ENCODE data around the gene CFAP141. TPM values are rescaled to one million over a fixed set of nuclear protein-coding genes. Genes with fewer than 3 reads are reported as not detected.

The CFAP141 gene
- total RNA-seq, 4 donors from 2014 or later, result not detected

DNA sequence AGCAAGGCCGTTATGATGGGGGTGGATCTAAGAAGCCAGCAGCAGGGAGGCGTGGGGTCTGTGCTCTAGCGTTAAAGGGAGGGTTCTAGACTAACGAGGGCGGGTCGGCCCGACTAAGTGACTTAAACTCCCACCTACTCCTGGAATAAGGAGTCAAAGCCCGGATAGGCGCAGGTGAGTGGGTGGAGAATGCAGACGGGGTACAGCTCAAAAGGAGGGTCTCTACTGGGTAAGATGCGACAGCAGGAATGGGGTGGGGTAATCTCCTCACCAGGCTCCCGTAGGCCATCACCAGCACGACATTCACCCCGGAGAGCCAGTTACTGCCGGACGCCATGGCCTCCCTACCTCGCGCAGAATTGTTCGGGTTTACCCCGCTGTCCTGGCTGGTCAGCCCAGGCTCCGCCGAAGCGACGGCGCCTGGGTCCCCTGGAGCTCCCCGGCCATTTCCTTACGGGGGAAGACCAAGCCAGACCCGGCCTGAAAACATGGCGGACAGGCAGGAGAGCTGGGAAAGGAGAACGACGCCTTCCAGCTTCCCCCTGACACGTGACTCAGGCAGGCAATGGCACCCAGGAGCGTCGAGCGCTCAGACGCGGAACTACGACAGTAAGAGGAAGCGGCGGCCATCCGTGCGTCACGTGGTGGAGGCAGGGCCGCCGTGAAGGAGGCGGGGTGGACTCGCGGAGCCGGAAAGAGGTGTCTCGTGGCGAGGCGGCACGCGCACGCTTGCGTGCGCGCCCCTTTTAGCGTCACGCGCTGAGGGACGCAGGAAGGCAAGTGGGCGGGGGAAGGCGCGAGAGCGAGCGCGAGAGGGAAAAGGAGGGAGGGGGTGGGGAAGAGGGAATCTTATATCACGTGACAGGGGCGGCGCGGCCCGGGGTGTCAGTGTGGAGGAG, 14.2 kb upstream of the CFAP141 start, which contains the start of gene UBAP2L:
Gene UBAP2L, plus strand, starts transcription at position 885 of the 899 bp plus-strand sequence. CDS start 4,169 bp downstream, outside the sequence.
- no peaks in the 10 kb centered on the region for H3K27me3 ChIP-seq
- peaks cover 58% of the 10 kb centered on the region for H3K4me1 ChIP-seq
- TF ChIP-seq POLR2AphosphoS5 (IDR thresholded peaks at IDR 0.05) (peak; percentile 31 to 99 (median 82)), POLR2A (IDR thresholded peaks at IDR 0.05) (peak; percentile 45 to 84), EP300 (IDR thresholded peaks at IDR 0.05) (peak; percentile 93)
- TF ChIP-seq, protein P1, sequence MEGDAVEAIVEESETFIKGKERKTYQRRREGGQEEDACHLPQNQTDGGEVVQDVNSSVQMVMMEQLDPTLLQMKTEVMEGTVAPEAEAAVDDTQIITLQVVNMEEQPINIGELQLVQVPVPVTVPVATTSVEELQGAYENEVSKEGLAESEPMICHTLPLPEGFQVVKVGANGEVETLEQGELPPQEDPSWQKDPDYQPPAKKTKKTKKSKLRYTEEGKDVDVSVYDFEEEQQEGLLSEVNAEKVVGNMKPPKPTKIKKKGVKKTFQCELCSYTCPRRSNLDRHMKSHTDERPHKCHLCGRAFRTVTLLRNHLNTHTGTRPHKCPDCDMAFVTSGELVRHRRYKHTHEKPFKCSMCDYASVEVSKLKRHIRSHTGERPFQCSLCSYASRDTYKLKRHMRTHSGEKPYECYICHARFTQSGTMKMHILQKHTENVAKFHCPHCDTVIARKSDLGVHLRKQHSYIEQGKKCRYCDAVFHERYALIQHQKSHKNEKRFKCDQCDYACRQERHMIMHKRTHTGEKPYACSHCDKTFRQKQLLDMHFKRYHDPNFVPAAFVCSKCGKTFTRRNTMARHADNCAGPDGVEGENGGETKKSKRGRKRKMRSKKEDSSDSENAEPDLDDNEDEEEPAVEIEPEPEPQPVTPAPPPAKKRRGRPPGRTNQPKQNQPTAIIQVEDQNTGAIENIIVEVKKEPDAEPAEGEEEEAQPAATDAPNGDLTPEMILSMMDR (IDR thresholded peaks at IDR 0.05), result no peak
- peaks cover 15% of the 10 kb centered on the region for H3K36me3 ChIP-seq
- under 1% methylated on average over 55 of the region's 73 CpGs for WGBS
- peak within 1 kb of the TSS; percentile 98 for H3K27ac ChIP-seq
- no peaks in the 10 kb centered on the region for H3K9me3 ChIP-seq
- peak; percentile 99 for DNase-seq (ENCODE audit: low spot score in 2 of 2)
- peak within 1 kb of the TSS; percentile 68 for H3K4me3 ChIP-seq

DNA sequence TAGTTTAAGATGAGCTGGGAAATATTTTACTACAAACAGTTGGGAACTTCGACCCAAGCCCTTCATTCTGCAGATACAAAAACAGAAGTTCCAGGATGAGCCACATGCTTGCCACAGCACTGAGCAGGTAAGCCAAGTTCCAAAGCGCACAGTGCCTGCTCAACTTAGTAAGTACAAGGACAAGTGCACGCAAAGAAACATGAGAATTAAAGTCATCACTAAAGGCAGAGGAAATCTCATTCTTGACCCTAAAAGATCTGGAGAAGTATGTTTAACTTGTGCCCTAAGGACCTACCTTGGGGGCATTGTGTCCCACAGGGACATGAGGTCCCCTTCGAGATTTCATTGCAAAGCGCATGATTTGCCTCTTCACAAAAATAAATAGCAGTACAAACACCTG, 13.4 kb upstream of the CFAP141 start:
- Histone ChIP-seq H3K27me3 (no peaks in the 10 kb centered on the region), H3K4me3 (peak overlapping the region; percentile 68), H3K4me1 (peaks cover 55% of the 10 kb centered on the region), H3K27ac (peak overlapping the region; percentile 98), H3K9me3 (no peaks in the 10 kb centered on the region), H3K36me3 (peaks cover 14% of the 10 kb centered on the region)
- no peak for DNase-seq (ENCODE audit: low spot score in 2 of 2)
- 7% methylated on average over 5 of the region's 5 CpGs for WGBS
- no peak for TF ChIP-seq POLR2AphosphoS5 (IDR thresholded peaks at IDR 0.05)
- TF ChIP-seq POLR2A (IDR thresholded peaks at IDR 0.05), result no peak

DNA sequence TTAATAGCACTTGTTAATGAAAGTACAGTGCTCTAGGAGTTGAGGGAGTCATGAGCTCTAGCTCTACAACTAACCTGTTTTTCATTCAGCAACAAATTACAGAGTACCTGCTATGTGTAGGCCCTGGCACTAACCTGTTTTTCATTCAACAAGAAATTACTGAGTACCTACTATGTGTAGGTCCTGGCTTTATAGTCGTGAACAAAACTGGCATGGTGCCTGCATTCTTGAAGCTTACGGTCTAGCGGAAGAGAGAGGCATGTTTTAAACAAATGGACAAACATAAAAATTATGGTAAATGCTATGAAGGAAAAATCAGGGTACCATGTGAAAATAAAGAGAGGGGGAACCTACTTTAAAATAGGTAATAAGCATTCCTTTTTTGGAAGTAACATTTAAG, 12.4 kb upstream of the CFAP141 start:
- no peak for DNase-seq (ENCODE audit: low spot score in 2 of 2)
- Histone ChIP-seq H3K4me3 (peak overlapping the region; percentile 68), H3K27ac (no peak overlapping the region), H3K36me3 (peaks cover 23% of the 10 kb centered on the region), H3K4me1 (peaks cover 45% of the 10 kb centered on the region), H3K27me3 (no peaks in the 10 kb centered on the region), H3K9me3 (no peaks in the 10 kb centered on the region)
- TF ChIP-seq EP300 (IDR thresholded peaks at IDR 0.05) (no peak), POLR2A (IDR thresholded peaks at IDR 0.05) (no peak), POLR2AphosphoS5 (IDR thresholded peaks at IDR 0.05) (no peak)
- TF ChIP-seq, protein P1 (IDR thresholded peaks at IDR 0.05), result no peak
- 59% methylated on average over 3 of the region's 3 CpGs for WGBS

DNA sequence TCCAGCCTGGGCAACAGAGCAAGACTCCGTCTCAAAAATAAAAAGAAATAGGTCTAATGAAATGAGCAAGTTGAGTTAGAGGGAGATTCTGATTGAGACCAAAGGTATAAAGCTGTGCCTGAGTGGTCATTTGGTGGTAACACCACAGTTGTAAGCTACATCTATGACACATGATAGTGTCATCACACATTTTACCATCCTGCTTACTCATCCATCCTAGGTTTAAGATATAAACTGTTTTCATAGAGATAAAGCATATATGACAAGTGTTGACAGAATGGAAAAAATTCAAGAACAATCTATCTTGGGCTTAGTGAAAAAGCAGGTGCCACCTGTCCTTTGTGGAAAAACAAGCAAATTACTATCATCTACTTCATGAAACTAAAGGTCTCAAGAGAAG, 7.1 kb upstream of the CFAP141 start:
- H3K27ac ChIP-seq, result no peak overlapping the region
- no peak for DNase-seq (ENCODE audit: low spot score in 2 of 2)
- H3K36me3 ChIP-seq, result peaks cover 76% of the 10 kb centered on the region
- 88% methylated on average over 1 of the region's 1 CpG for WGBS
- H3K9me3 ChIP-seq, result no peaks in the 10 kb centered on the region
- H3K4me1 ChIP-seq, result peaks cover 9% of the 10 kb centered on the region
- TF ChIP-seq POLR2A (IDR thresholded peaks at IDR 0.05) (no peak), POLR2AphosphoS5 (IDR thresholded peaks at IDR 0.05) (no peak), EP300 (IDR thresholded peaks at IDR 0.05) (no peak)
- TF ChIP-seq, protein P1 (IDR thresholded peaks at IDR 0.05), result no peak
- no peak overlapping the region for H3K4me3 ChIP-seq
- no peaks in the 10 kb centered on the region for H3K27me3 ChIP-seq

DNA sequence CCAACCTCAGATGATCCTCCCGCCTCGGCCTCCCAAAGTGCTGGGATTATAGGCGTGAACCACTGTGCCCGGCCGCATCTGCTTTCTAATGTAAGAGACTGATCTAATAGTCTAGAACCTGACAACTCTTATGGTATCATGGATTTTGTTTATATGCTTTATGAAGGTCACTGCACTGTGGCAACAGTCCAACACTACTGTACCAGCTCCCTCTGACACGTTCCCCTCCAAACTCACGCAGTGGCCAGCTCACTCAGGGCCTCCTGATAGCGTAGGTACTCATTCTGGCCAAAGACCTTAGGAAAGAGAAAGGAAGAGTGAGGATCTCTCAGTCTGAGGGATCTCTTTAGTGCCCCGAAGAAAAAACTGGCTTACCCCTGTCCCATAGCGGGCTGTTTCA, 6.0 kb upstream of the CFAP141 start:
- WGBS, result 97% methylated on average over 10 of the region's 10 CpGs
- peaks cover 3% of the 10 kb centered on the region for H3K4me1 ChIP-seq
- TF ChIP-seq POLR2AphosphoS5 (IDR thresholded peaks at IDR 0.05) (no peak), EP300 (IDR thresholded peaks at IDR 0.05) (no peak), POLR2A (IDR thresholded peaks at IDR 0.05) (no peak)
- TF ChIP-seq, protein P1 (IDR thresholded peaks at IDR 0.05), result no peak
- H3K27me3 ChIP-seq, result no peaks in the 10 kb centered on the region
- no peaks in the 10 kb centered on the region for H3K9me3 ChIP-seq
- DNase-seq (ENCODE audit: low spot score in 2 of 2), result no peak
- H3K27ac ChIP-seq, result no peak overlapping the region
- peaks cover 80% of the 10 kb centered on the region for H3K36me3 ChIP-seq
- H3K4me3 ChIP-seq, result no peak overlapping the region

Measured in suprapubic skin (tissue), 4 donors.